ENCODE measurements around the gene UBB.

The UBB gene

DNA sequence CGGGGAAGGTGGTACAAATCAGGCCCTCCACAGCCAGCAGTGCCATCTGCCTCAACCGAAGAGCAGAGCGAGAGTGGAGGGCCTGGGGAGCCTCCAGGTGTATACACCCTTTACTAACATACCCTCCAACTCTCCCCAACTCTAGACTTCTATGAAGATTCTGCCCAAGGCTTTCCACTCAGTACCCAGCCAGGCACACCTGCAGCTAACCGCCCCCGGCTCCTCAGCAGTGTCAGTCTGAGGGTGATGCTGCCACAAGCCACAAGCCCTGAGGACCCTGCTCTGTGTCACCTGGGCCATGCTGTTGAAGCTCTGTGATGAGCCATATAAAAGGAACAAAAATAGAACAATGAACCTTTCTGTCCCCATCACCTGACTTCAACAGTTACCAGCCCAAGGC is 31.5 kb upstream of the UBB start:
- TF ChIP-seq, protein P1, sequence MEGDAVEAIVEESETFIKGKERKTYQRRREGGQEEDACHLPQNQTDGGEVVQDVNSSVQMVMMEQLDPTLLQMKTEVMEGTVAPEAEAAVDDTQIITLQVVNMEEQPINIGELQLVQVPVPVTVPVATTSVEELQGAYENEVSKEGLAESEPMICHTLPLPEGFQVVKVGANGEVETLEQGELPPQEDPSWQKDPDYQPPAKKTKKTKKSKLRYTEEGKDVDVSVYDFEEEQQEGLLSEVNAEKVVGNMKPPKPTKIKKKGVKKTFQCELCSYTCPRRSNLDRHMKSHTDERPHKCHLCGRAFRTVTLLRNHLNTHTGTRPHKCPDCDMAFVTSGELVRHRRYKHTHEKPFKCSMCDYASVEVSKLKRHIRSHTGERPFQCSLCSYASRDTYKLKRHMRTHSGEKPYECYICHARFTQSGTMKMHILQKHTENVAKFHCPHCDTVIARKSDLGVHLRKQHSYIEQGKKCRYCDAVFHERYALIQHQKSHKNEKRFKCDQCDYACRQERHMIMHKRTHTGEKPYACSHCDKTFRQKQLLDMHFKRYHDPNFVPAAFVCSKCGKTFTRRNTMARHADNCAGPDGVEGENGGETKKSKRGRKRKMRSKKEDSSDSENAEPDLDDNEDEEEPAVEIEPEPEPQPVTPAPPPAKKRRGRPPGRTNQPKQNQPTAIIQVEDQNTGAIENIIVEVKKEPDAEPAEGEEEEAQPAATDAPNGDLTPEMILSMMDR (IDR thresholded peaks at IDR 0.05; ENCODE audit: low read depth, low read length, poor library complexity, severe bottlenecking) = no peak
- TF ChIP-seq EZH2phosphoT487 (IDR thresholded peaks at IDR 0.05; ENCODE audit: borderline replicate concordance, low read length) = no peak

DNA sequence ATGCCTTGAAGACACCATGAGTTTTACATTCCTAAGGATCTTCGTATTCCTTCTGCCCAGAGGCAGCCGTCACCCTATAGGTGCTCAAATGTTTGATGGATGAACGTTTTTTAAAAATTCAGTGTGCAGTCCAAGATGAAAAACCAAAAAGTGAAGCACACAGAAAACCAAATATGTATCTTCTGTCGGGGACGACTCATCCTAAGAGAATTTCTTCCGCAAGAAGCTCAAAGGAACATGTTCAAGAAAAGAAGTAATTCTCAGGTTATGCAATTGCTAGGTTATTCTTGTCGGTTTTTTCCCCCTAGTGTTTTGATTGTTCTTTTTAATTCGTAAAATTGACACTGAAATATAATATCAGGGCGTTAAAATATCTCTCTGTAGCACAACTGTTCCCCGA is 29.1 kb upstream of the UBB start:
- Histone ChIP-seq H3K27ac (ENCODE audit: low read depth, low read length) (no peak overlapping the region), H3K4me2 (ENCODE audit: low read length) (peak overlapping the region; percentile 93), H3K79me2 (ENCODE audit: control insufficient read depth, low read length) (peaks cover 39% of the 10 kb centered on the region), H3K9me2 (replicated peaks; ENCODE audit: control insufficient read depth, low read length) (no peaks in the 10 kb centered on the region), H3K4me3 (ENCODE audit: low read length) (peak overlapping the region; percentile 85), H3K36me3 (ENCODE audit: control insufficient read depth, low read length) (peaks cover 36% of the 10 kb centered on the region), H3K27me3 (ENCODE audit: control insufficient read depth, low read length) (no peaks in the 10 kb centered on the region), H3K4me1 (ENCODE audit: control insufficient read depth, low read length) (peaks cover 16% of the 10 kb centered on the region), H4K20me1 (ENCODE audit: control insufficient read depth, insufficient read depth, low read depth, low read length) (no peaks in the 10 kb centered on the region), H3F3A (ENCODE audit: control insufficient read depth, insufficient read depth) (0 out of 2 replicates have a peak, but pooled peaks cover 1% of the 10 kb centered on the region), H3K9me3 (ENCODE audit: control insufficient read depth, insufficient read depth, low read length) (no peaks in the 10 kb centered on the region)
- TF ChIP-seq, protein P1 (IDR thresholded peaks at IDR 0.05; ENCODE audit: low read depth, low read length, poor library complexity, severe bottlenecking) = no peak
- TF ChIP-seq EZH2phosphoT487 (IDR thresholded peaks at IDR 0.05; ENCODE audit: borderline replicate concordance, low read length) = no peak

More for the DNA sequence above, 31.5 kb upstream of the UBB start:
- Histone ChIP-seq H3K4me2 (ENCODE audit: low read length) (no peak overlapping the region), H4K20me1 (ENCODE audit: control insufficient read depth, insufficient read depth, low read depth, low read length) (no peaks in the 10 kb centered on the region), H3K36me3 (ENCODE audit: control insufficient read depth, low read length) (peaks cover 45% of the 10 kb centered on the region), H3K4me3 (ENCODE audit: low read length) (no peak overlapping the region), H3K27ac (ENCODE audit: low read depth, low read length) (no peak overlapping the region), H3K27me3 (ENCODE audit: control insufficient read depth, low read length) (no peaks in the 10 kb centered on the region), H3K9me3 (ENCODE audit: control insufficient read depth, insufficient read depth, low read length) (no peaks in the 10 kb centered on the region), H3K9me2 (replicated peaks; ENCODE audit: control insufficient read depth, low read length) (no peaks in the 10 kb centered on the region), H3K79me2 (ENCODE audit: control insufficient read depth, low read length) (peaks cover 39% of the 10 kb centered on the region), H3K4me1 (ENCODE audit: control insufficient read depth, low read length) (peaks cover 16% of the 10 kb centered on the region), H3F3A (ENCODE audit: control insufficient read depth, insufficient read depth) (no peaks in the 10 kb centered on the region)

DNA sequence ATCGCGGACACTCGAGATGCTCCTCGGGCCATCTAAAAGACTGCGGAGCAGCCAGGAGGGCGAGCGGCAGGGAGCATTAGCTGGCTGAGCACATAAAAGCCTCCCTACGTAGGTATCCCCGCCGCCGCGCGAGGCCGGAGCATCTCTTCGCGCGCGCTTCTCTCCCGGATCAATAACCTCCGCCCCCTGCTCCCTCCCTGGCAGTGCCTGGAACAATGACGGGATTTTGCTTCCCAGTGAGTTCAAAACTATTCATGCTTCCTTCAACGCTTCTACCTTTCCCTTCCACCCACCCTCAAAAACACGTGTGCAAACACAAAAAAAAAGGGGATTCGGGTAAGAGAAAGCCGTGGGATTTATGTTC is 28.6 kb upstream of the UBB start:
- Histone ChIP-seq H3K27ac (ENCODE audit: low read depth, low read length) (peak overlapping the region; percentile 45), H3K9me3 (ENCODE audit: control insufficient read depth, insufficient read depth, low read length) (no peaks in the 10 kb centered on the region), H3K79me2 (ENCODE audit: control insufficient read depth, low read length) (peaks cover 39% of the 10 kb centered on the region), H4K20me1 (ENCODE audit: control insufficient read depth, insufficient read depth, low read depth, low read length) (no peaks in the 10 kb centered on the region), H3K4me2 (ENCODE audit: low read length) (peak overlapping the region; percentile 93), H3K36me3 (ENCODE audit: control insufficient read depth, low read length) (peaks cover 31% of the 10 kb centered on the region), H3K4me1 (ENCODE audit: control insufficient read depth, low read length) (peaks cover 16% of the 10 kb centered on the region), H3K9me2 (replicated peaks; ENCODE audit: control insufficient read depth, low read length) (no peaks in the 10 kb centered on the region), H3K27me3 (ENCODE audit: control insufficient read depth, low read length) (no peaks in the 10 kb centered on the region), H3F3A (ENCODE audit: control insufficient read depth, insufficient read depth) (0 out of 2 replicates have a peak, but pooled peaks cover 2% of the 10 kb centered on the region), H3K4me3 (ENCODE audit: low read length) (peak overlapping the region; percentile 85)
- TF ChIP-seq EZH2phosphoT487 (IDR thresholded peaks at IDR 0.05; ENCODE audit: borderline replicate concordance, low read length) = no peak
- TF ChIP-seq, protein P1 (IDR thresholded peaks at IDR 0.05; ENCODE audit: low read depth, low read length, poor library complexity, severe bottlenecking) = no peak
